Measurements from ENCODE around the gene ARMH2. TPM values are rescaled to one million over a fixed set of nuclear protein-coding genes. Genes with fewer than 3 reads are reported as not detected.
"Not testable (repeated sequence)": the region's sequence is repeated elsewhere in the genome, so short reads cannot be mapped to it uniquely, and the experiment has no call there.

The ARMH2 gene
- total RNA-seq, 3 donors from 2014 or later, result not detected

- no peaks in the 10 kb centered on the region for H3K9me3 ChIP-seq
- no peak overlapping the region for H3K27ac ChIP-seq
- no peaks in the 10 kb centered on the region for H3K36me3 ChIP-seq
- TF ChIP-seq POLR2A (IDR thresholded peaks at IDR 0.05) (no peak), POLR2AphosphoS5 (IDR thresholded peaks at IDR 0.05) (no peak), CTCF (IDR thresholded peaks at IDR 0.05) (no peak)
- no peak overlapping the region for H3K4me3 ChIP-seq
- intact Hi-C loops (cut with DNase I; ENCODE audit: low total_unique reads), result no loop called here
- no peaks in the 10 kb centered on the region for H3K4me1 ChIP-seq
- no peaks in the 10 kb centered on the region for H3K27me3 ChIP-seq
- DNase-seq (ENCODE audit: low spot score in 2 of 2), result no peak
These were observed 45.2 kb downstream of the ARMH2 start for GRCh38 chr6:24753545-24753944.

GRCh38 chr6:24752917-24753492 lies 45.7 kb downstream of the ARMH2 start:
- TF ChIP-seq POLR2AphosphoS5 (IDR thresholded peaks at IDR 0.05) (no peak), POLR2A (IDR thresholded peaks at IDR 0.05) (no peak), CTCF (IDR thresholded peaks at IDR 0.05) (no peak)
- Histone ChIP-seq H3K27ac (no peak overlapping the region), H3K36me3 (no peaks in the 10 kb centered on the region), H3K4me3 (no peak overlapping the region), H3K4me1 (no peaks in the 10 kb centered on the region), H3K27me3 (no peaks in the 10 kb centered on the region), H3K9me3 (no peaks in the 10 kb centered on the region)
- intact Hi-C loops (cut with DNase I; ENCODE audit: low total_unique reads), result no loop called here
- DNase-seq (ENCODE audit: low spot score in 2 of 2), result no peak

GRCh38 chr6:24752503-24752902 lies 46.2 kb downstream of the ARMH2 start:
- no peak for TF ChIP-seq POLR2AphosphoS5 (IDR thresholded peaks at IDR 0.05)
- no peak for TF ChIP-seq CTCF (IDR thresholded peaks at IDR 0.05)
- no peak for TF ChIP-seq POLR2A (IDR thresholded peaks at IDR 0.05)
- Histone ChIP-seq H3K27me3 (no peaks in the 10 kb centered on the region), H3K27ac (no peak overlapping the region), H3K4me3 (no peak overlapping the region), H3K9me3 (no peaks in the 10 kb centered on the region), H3K36me3 (no peaks in the 10 kb centered on the region), H3K4me1 (no peaks in the 10 kb centered on the region)
- no peak for DNase-seq (ENCODE audit: low spot score in 2 of 2)
- intact Hi-C loops (cut with DNase I; ENCODE audit: low total_unique reads), result no loop called here

- H3K4me1 ChIP-seq; intact Hi-C loops (cut with DNase I; ENCODE audit: low total_unique reads); H3K36me3 ChIP-seq; H3K27ac ChIP-seq; H3K27me3 ChIP-seq; DNase-seq (ENCODE audit: low spot score in 2 of 2); H3K4me3 ChIP-seq; H3K9me3 ChIP-seq: not testable (repeated sequence)
These were observed 47.8 kb downstream of the ARMH2 start for GRCh38 chr6:24750878-24751277.

- no peak overlapping the region for H3K4me3 ChIP-seq
- H3K27ac ChIP-seq, result no peak overlapping the region
- no peaks in the 10 kb centered on the region for H3K36me3 ChIP-seq
- H3K4me1 ChIP-seq, result no peaks in the 10 kb centered on the region
- intact Hi-C loops (cut with DNase I; ENCODE audit: low total_unique reads), result no loop called here
- no peak for DNase-seq (ENCODE audit: low spot score in 2 of 2)
- H3K27me3 ChIP-seq, result no peaks in the 10 kb centered on the region
- no peaks in the 10 kb centered on the region for H3K9me3 ChIP-seq
- TF ChIP-seq CTCF (IDR thresholded peaks at IDR 0.05), result no peak
- TF ChIP-seq POLR2A (IDR thresholded peaks at IDR 0.05), result no peak
- no peak for TF ChIP-seq POLR2AphosphoS5 (IDR thresholded peaks at IDR 0.05)
These were observed 49.4 kb downstream of the ARMH2 start for GRCh38 chr6:24749297-24749696.

Other genes starting within 250 kb of the ARMH2 start
- gene KIAA0319, start 152.7 kb downstream of the ARMH2 start, total RNA-seq, result under 1 TPM in 2 of 3 donors, not detected in 1; under 0.01 to 0.15 TPM
- 10 to 100 TPM; 31.5 to 40.6 (median 37.2) TPM for gene TDP2, start 132.0 kb downstream of the ARMH2 start, total RNA-seq
- 10 to 100 TPM in 1 of 3 donors, 1 to 10 TPM in 2; 6.3 to 12.0 (median 8.2) TPM for gene ACOT13, start 131.8 kb downstream of the ARMH2 start, total RNA-seq
- 10 to 100 TPM; 57.0 to 86.1 (median 66.1) TPM for gene C6orf62, start 79.8 kb downstream of the ARMH2 start, total RNA-seq
- 10 to 100 TPM in 2 of 3 donors, 1 to 10 TPM in 1; 8.5 to 42.1 (median 27.2) TPM for gene GMNN, start 24.0 kb downstream of the ARMH2 start, total RNA-seq
- 10 to 100 TPM; 13.8 to 70.5 (median 29.2) TPM for gene RIPOR2, start 137.0 kb upstream of the ARMH2 start, total RNA-seq